GM18505 (cell line): ENCODE results near the gene SPINT1.

Experiments used
- ATAC-seq: cut with Tn5 transposase; IDR thresholded peaks from one replicate; pipeline ENCODE4 v1.9.1; 2021; ENCODE audit not compliant: unreplicated experiment
- POLR2A ChIP-seq: IDR thresholded peaks from 4 replicates; pipeline ENCODE4 v1.6.1; 2011; ENCODE audit warnings: borderline replicate concordance; ENCODE audit not compliant: insufficient read depth, insufficient read length; ENCODE audit errors: extremely low read depth

Gene SPINT1

GRCh38 chr15:40843261-40843884 lies 475 bp upstream of the SPINT1 start:
- ATAC-seq, result no peak
- no peak for TF ChIP-seq POLR2A

GRCh38 chr15:40844696-40845030 lies 815 bp downstream of the SPINT1 start:
- no peak for ATAC-seq

GRCh38 chr15:40845036-40845435 lies 1.2 kb downstream of the SPINT1 start:
- no peak for TF ChIP-seq POLR2A

More at GRCh38 chr15:40844696-40845030, 815 bp downstream of the SPINT1 start:
- no peak for TF ChIP-seq POLR2A

DNA sequence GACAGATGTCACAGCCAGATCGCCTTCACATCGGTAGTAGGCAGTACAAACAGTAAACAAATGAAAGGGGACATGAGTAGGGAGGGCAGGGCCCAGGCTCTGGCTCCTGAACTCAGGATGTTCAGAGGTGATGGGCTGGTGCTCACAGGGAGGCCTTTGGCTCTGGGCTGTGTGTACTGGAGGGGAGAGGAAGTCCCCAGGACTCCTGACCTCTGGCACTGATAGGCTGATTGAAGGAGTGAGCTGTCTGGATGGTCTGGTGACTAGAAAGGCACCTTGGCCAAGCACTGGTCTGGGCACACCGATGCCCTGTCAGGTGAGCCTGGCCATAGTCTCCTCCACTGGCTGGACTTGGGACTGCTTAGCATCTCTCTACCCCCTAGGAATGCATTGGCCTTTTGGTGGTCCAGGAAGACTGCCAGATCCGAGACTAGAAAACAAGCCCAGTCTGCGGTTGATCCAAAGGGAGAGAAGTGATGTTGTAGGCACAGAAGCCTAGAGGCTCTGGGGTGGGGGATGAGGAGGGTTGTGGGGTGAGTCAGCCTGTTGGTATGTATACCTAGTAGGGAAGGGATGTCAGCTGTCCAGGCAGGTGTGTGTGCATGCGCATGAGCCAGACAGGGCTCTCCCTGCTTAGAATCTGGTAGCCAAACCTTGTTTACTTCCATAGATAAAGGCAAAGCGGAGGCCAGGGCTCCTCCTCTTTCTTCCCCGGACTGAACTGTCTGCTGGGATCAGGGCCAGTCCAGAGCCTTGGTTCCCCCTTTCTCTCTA lies 1.9 kb downstream of the SPINT1 start:
- TF ChIP-seq POLR2A, result no peak
- no peak for ATAC-seq

More at GRCh38 chr15:40845036-40845435, 1.2 kb downstream of the SPINT1 start:
- ATAC-seq, result no peak

DNA sequence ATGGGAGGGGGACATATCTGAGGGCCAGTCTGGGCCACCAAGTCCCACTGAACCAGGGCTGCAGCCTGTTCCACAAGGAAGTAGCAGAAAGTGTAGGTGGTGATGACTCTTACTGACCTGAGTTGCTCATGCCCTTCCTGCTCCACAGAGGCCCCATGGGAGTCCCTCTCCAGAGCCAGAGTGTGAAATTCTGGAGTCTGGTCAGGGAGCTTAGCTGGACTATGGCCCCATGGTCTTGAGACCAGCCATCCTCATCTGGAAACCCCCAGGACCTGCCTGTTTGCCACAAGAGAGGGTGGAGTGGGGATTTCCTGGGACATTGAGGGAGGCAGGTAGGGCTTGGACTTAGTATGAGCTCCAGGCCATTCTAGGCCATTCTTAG lies 3.0 kb downstream of the SPINT1 start:
- no peak for ATAC-seq
- TF ChIP-seq POLR2A, result no peak

DNA sequence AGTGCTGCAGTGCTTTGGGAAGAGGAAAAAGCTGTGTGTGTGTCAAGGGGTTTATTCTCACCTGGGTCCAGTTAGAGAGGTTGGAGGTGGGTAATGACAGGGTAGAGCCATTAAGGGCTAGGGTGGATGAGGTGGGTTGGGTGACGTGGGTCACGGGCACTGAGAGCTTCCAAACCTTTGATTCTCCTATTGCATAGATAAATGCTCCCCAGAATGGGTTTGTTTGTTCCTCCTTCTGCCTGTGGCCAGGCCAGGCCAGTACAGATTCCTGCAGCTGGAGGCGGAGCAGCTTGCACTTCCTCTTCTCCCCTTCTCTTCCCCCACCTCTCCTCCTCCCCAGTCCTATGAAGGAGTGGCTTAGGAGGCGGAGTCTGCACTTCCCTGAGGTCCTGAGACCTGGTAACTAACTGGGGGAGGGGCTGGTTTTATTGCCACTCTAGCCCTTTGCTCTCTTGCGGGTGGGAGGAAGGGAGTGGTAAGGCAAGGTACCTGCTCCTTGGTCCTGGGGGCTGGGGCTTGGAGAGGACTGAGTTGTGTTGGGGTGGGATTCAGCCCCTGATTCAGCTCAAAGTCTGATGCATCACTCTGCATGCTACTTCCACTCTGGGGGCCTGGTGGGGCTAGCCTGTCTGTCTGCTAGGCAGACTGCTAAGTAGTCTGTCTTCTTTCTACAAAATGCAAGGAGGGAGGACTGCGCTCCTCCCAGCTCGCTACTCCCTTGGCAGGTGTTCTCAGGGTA lies 3.5 kb downstream of the SPINT1 start:
- TF ChIP-seq POLR2A, result peak; percentile 22
- no peak for ATAC-seq

DNA sequence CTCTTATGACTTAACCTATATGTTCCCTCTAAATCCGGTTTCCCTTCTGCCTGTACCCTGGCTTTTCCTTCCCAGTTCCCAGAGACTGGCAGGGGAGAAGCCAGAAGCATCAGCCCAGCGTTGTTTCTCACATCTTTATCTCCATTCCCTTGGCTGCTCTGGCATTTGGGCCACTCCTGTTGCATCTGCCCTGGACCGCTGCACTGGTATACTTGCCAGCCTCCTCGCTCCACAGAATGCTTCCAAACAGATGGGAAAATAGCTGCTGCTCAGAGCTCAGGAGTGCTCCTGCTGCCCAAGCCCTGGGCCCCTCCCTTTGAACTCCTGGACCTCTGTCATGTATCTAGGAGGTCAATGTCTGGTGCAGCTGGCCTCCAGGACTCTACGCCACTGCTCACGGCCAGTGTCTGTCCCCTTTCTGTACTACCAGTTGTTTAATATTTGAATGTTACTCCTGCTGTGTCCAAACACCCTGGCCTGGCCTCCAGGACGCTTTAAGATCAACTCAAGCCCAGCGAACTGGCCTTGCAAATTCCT lies 6.8 kb downstream of the SPINT1 start:
- ATAC-seq, result no peak
- no peak for TF ChIP-seq POLR2A

DNA sequence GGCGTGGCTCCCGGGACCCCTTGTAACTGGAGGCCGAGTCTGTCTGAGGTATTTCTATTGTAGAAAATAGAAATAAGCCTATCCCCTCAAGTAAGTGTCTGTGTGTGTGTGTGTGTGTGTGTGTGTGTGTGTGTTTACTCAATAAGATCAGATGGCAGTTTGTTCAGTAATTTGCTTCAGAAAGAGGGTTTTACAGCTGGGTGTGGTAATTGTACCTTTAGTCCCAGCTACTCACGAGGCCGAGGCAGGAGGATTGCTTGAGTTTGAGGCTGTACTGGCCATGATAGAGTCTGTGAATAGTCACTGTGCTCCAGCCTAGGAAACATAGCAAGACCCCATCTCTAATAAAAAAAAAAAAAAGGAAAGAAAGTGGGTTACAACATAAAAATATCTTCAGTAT lies 8.7 kb downstream of the SPINT1 start:
- ATAC-seq, result no peak
- no peak for TF ChIP-seq POLR2A

- no peak for ATAC-seq
- no peak for TF ChIP-seq POLR2A
Measured at GRCh38 chr15:40853241-40853890, 9.5 kb downstream of the SPINT1 start.

GRCh38 chr15:40854161-40854560 lies 10.3 kb downstream of the SPINT1 start:
- no peak for ATAC-seq
- TF ChIP-seq POLR2A, result no peak

DNA sequence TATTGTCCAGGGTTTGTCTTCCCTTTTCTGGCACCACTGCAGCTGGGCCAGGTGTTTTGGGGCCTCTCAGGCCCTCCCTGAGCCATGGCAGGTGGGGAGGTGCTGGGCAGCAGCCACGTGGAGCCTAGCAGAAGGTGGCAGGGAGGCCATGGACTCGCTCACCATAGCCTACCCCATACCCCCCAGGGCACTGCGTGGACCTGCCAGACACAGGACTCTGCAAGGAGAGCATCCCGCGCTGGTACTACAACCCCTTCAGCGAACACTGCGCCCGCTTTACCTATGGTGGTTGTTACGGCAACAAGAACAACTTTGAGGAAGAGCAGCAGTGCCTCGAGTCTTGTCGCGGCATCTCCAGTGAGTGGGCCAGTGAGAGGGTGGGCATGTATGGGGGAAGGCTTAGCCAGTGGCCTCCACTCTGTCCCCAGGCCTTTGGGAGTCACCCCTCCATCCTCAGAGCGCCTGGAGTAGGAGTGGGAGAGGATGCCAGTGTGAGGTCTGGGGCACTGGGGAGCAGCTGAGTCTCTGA lies 11.9 kb downstream of the SPINT1 start:
- no peak for ATAC-seq
- no peak for TF ChIP-seq POLR2A

DNA sequence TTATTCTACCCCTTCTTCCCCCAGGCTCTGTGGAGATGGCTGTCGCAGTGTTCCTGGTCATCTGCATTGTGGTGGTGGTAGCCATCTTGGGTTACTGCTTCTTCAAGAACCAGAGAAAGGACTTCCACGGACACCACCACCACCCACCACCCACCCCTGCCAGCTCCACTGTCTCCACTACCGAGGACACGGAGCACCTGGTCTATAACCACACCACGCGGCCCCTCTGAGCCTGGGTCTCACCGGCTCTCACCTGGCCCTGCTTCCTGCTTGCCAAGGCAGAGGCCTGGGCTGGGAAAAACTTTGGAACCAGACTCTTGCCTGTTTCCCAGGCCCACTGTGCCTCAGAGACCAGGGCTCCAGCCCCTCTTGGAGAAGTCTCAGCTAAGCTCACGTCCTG lies 12.9 kb downstream of the SPINT1 start:
- no peak for TF ChIP-seq POLR2A
- no peak for ATAC-seq
